ENCODE measurements around the gene OLFM1.
"Not testable (repeated sequence)": the region's sequence is repeated elsewhere in the genome, so short reads cannot be mapped to it uniquely, and the experiment has no call there.

OLFM1 gene

GRCh38 chr9:135146241-135146640 is 58.8 kb downstream of the OLFM1 start:
- Histone ChIP-seq H3K4me3 (ENCODE audit: low read depth, low read length) (no peak overlapping the region), H3K4me2 (ENCODE audit: low read length) (no peak overlapping the region), H3K9me3 (ENCODE audit: control insufficient read depth, low read length) (no peaks in the 10 kb centered on the region), H3K9ac (no peak overlapping the region), H3K36me3 (ENCODE audit: control insufficient read depth, insufficient read depth, low read length) (no peaks in the 10 kb centered on the region), H3K27ac (no peak overlapping the region), H3K79me2 (no peaks in the 10 kb centered on the region), H2AFZ (no peak overlapping the region), H3K27me3 (ENCODE audit: control insufficient read depth, insufficient read depth, low read length) (no peaks in the 10 kb centered on the region), H3K4me1 (no peaks in the 10 kb centered on the region)
- TF ChIP-seq, protein P1, sequence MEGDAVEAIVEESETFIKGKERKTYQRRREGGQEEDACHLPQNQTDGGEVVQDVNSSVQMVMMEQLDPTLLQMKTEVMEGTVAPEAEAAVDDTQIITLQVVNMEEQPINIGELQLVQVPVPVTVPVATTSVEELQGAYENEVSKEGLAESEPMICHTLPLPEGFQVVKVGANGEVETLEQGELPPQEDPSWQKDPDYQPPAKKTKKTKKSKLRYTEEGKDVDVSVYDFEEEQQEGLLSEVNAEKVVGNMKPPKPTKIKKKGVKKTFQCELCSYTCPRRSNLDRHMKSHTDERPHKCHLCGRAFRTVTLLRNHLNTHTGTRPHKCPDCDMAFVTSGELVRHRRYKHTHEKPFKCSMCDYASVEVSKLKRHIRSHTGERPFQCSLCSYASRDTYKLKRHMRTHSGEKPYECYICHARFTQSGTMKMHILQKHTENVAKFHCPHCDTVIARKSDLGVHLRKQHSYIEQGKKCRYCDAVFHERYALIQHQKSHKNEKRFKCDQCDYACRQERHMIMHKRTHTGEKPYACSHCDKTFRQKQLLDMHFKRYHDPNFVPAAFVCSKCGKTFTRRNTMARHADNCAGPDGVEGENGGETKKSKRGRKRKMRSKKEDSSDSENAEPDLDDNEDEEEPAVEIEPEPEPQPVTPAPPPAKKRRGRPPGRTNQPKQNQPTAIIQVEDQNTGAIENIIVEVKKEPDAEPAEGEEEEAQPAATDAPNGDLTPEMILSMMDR (IDR thresholded peaks at IDR 0.05): no peak

GRCh38 chr9:135146766-135147473 is 59.5 kb downstream of the OLFM1 start:
- Histone ChIP-seq H3K4me2 (ENCODE audit: low read length) (no peak overlapping the region), H3K4me3 (ENCODE audit: low read depth, low read length) (no peak overlapping the region), H3K9ac (no peak overlapping the region), H2AFZ (no peak overlapping the region), H3K9me3 (ENCODE audit: control insufficient read depth, low read length) (no peaks in the 10 kb centered on the region), H3K27ac (no peak overlapping the region), H3K36me3 (ENCODE audit: control insufficient read depth, insufficient read depth, low read length) (no peaks in the 10 kb centered on the region), H3K27me3 (ENCODE audit: control insufficient read depth, insufficient read depth, low read length) (no peaks in the 10 kb centered on the region), H3K79me2 (no peaks in the 10 kb centered on the region), H3K4me1 (no peaks in the 10 kb centered on the region)
- TF ChIP-seq, protein P1 (IDR thresholded peaks at IDR 0.05): no peak

GRCh38 chr9:135147474-135147805 is 60.0 kb downstream of the OLFM1 start:
- H3K9me3 ChIP-seq (ENCODE audit: control insufficient read depth, low read length): no peaks in the 10 kb centered on the region
- no peak overlapping the region for H3K4me3 ChIP-seq (ENCODE audit: low read depth, low read length)
- H3K27ac ChIP-seq: no peak overlapping the region
- H3K27me3 ChIP-seq (ENCODE audit: control insufficient read depth, insufficient read depth, low read length): no peaks in the 10 kb centered on the region
- H3K4me2 ChIP-seq (ENCODE audit: low read length): no peak overlapping the region
- no peaks in the 10 kb centered on the region for H3K79me2 ChIP-seq
- no peak overlapping the region for H3K9ac ChIP-seq
- H3K4me1 ChIP-seq: no peaks in the 10 kb centered on the region
- no peaks in the 10 kb centered on the region for H3K36me3 ChIP-seq (ENCODE audit: control insufficient read depth, insufficient read depth, low read length)
- TF ChIP-seq, protein P1 (IDR thresholded peaks at IDR 0.05): no peak
- H2AFZ ChIP-seq: no peak overlapping the region

DNA sequence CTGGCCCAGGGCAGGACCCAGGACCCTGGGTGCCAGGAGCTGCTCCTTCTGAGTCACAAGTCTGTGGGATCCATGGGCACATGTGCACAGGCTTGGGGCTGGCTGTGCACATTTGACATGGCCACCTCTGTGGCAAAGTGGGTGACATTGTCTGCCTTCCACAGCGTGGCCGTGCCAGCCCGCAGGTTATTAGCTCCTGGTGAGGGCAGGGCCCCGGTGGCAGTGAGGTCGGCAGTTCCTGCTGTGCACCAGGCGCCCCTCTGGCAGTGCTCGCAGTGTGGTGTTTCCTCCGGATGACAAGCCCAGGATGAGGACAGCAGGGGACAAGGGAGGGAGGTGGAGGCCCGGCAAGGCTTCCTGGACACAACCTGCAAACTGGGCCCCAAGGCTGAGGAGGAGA is 60.5 kb downstream of the OLFM1 start:
- H3K79me2 ChIP-seq: no peaks in the 10 kb centered on the region
- H3K4me2 ChIP-seq (ENCODE audit: low read length): no peak overlapping the region
- no peak overlapping the region for H3K27ac ChIP-seq
- H3K4me3 ChIP-seq (ENCODE audit: low read depth, low read length): no peak overlapping the region
- no peaks in the 10 kb centered on the region for H3K4me1 ChIP-seq
- no peaks in the 10 kb centered on the region for H3K27me3 ChIP-seq (ENCODE audit: control insufficient read depth, insufficient read depth, low read length)
- H3K9ac ChIP-seq: no peak overlapping the region
- H3K36me3 ChIP-seq (ENCODE audit: control insufficient read depth, insufficient read depth, low read length): no peaks in the 10 kb centered on the region
- H2AFZ ChIP-seq: no peak overlapping the region
- TF ChIP-seq, protein P1 (IDR thresholded peaks at IDR 0.05): no peak
- H3K9me3 ChIP-seq (ENCODE audit: control insufficient read depth, low read length): no peaks in the 10 kb centered on the region

DNA sequence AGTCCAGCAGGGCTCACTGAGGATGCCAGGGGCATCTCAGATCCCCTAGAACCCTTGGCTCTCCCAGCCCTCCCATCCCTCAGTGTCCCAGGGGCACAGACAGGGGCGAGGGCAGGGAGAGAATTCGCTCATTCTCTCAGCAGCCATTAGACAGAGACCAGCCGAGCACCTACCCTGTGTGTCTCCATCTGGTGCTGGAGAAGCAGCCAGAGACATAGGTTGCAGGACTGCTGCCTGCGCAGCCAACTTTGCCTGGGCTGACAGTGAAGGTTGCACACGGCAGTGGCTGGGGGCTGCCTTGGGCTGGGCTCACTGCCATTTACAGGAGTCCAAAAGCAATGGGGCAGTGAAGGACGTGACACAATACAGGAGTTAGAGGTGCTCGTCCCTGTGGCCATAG is 60.9 kb downstream of the OLFM1 start:
- H3K27ac ChIP-seq: no peak overlapping the region
- peaks cover 2% of the 10 kb centered on the region for H3K27me3 ChIP-seq (ENCODE audit: control insufficient read depth, insufficient read depth, low read length)
- H3K4me1 ChIP-seq: no peaks in the 10 kb centered on the region
- H3K9ac ChIP-seq: no peak overlapping the region
- H3K9me3 ChIP-seq (ENCODE audit: control insufficient read depth, low read length): no peaks in the 10 kb centered on the region
- H3K36me3 ChIP-seq (ENCODE audit: control insufficient read depth, insufficient read depth, low read length): no peaks in the 10 kb centered on the region
- TF ChIP-seq, protein P1 (IDR thresholded peaks at IDR 0.05): no peak
- no peak overlapping the region for H3K4me3 ChIP-seq (ENCODE audit: low read depth, low read length)
- no peak overlapping the region for H2AFZ ChIP-seq
- no peaks in the 10 kb centered on the region for H3K79me2 ChIP-seq
- no peak overlapping the region for H3K4me2 ChIP-seq (ENCODE audit: low read length)

DNA sequence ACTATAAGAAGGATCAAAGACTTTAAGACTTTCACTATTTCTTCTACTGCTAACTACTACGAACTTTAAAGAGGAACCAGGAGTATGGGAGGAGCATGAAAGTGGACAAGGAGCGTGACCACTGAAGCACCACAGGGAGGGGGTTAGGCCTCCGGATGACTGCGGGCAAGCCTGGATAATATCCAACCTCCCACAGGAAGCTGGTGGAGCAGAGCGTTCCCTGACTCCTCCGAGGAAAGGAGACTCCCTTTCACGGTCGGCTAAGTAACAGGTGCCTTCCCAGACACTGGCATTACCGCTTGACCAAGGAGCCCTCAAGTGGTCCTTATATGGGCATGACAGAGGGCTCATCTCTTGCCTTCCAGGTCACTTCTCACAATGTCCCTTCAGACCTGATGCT is 62.4 kb downstream of the OLFM1 start:
- not testable (repeated sequence) for H3K27me3 ChIP-seq (ENCODE audit: control insufficient read depth, insufficient read depth, low read length); H3K9me3 ChIP-seq (ENCODE audit: control insufficient read depth, low read length); H3K4me1 ChIP-seq; H3K4me2 ChIP-seq (ENCODE audit: low read length); H3K9ac ChIP-seq; H2AFZ ChIP-seq; H3K27ac ChIP-seq; H3K79me2 ChIP-seq; H3K36me3 ChIP-seq (ENCODE audit: control insufficient read depth, insufficient read depth, low read length); H3K4me3 ChIP-seq (ENCODE audit: low read depth, low read length)
